ENCODE measurements around the gene TSLP. TPM values are rescaled to one million over a fixed set of nuclear protein-coding genes. Genes with fewer than 3 reads are reported as not detected.

Gene TSLP
- polyA plus RNA-seq, 1 experiment = 0.05 TPM

DNA sequence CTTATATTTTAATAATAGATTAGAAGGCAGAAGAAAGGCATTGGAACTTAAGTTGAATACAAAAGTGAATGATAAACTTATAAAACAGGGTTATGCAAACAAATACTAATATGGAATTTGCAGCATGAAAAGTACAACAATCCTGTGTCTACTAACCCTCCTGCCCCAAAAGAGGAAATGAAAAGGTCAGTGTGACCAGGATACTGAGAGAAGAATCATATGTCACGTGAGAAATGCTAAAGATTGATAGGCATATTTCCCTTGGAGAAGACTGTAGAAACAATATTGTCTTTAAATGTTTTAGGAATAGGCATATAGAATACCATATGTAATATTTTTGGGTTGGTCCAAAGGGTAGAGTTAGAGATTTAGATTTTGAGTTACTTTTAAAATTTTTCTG lies 24.5 kb downstream of the TSLP start:
- no peak for DNase-seq (ENCODE audit: low read depth)
- Histone ChIP-seq H3K36me3 (ENCODE audit: control insufficient read depth, insufficient read depth, low read length) (peaks cover 4% of the 10 kb centered on the region), H3K4me3 (ENCODE audit: low read depth, low read length) (no peak overlapping the region), H3K27me3 (ENCODE audit: control insufficient read depth, insufficient read depth, low read length) (no peaks in the 10 kb centered on the region)
- TF ChIP-seq, protein P1, sequence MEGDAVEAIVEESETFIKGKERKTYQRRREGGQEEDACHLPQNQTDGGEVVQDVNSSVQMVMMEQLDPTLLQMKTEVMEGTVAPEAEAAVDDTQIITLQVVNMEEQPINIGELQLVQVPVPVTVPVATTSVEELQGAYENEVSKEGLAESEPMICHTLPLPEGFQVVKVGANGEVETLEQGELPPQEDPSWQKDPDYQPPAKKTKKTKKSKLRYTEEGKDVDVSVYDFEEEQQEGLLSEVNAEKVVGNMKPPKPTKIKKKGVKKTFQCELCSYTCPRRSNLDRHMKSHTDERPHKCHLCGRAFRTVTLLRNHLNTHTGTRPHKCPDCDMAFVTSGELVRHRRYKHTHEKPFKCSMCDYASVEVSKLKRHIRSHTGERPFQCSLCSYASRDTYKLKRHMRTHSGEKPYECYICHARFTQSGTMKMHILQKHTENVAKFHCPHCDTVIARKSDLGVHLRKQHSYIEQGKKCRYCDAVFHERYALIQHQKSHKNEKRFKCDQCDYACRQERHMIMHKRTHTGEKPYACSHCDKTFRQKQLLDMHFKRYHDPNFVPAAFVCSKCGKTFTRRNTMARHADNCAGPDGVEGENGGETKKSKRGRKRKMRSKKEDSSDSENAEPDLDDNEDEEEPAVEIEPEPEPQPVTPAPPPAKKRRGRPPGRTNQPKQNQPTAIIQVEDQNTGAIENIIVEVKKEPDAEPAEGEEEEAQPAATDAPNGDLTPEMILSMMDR (IDR thresholded peaks at IDR 0.05; ENCODE audit: insufficient read depth, low read depth, low read length) = no peak
- ChIA-PET POLR2A (no interaction called here), CTCF (no interaction called here)

DNA sequence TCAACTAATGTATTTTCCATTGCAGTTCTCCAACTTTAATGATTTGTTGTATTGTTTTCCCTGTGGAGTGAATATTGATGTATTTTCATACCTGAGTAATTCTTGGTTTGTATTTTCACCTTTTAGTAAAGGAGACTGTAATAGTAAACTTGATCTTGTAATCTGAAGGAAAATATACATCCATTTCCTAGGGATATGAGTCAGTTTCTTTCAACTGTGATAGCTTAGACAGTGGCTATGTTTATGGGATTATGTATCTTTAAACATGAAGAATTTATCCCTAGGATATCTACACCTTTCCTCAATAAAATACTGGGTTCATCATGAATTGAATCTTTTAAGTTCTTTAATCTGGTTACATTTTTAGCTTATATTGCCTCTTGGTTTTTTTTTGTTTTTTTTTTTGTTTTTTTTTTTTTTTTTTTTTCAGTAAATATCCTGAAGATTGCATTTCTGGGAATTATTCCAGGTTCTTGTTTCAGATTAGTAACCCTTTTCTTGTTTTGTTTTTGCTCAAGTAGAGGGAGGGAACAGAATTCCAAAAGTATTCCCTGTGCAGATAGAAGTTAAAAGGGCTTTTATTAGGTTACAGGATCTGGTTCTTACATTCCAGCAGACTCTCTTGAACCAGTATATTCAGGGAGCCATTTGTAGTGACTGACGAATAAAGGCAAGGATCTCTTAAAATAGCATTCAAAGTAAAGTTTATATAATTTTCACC lies 27.7 kb downstream of the TSLP start:
- Histone ChIP-seq H3K27me3 (ENCODE audit: control insufficient read depth, insufficient read depth, low read length) (no peaks in the 10 kb centered on the region), H3K36me3 (ENCODE audit: control insufficient read depth, insufficient read depth, low read length) (peaks cover 5% of the 10 kb centered on the region), H3K4me3 (ENCODE audit: low read depth, low read length) (no peak overlapping the region)
- TF ChIP-seq, protein P1 (IDR thresholded peaks at IDR 0.05; ENCODE audit: insufficient read depth, low read depth, low read length) = no peak
- DNase-seq (ENCODE audit: low read depth) = no peak
- ChIA-PET CTCF (no interaction called here), POLR2A (no interaction called here)

DNA sequence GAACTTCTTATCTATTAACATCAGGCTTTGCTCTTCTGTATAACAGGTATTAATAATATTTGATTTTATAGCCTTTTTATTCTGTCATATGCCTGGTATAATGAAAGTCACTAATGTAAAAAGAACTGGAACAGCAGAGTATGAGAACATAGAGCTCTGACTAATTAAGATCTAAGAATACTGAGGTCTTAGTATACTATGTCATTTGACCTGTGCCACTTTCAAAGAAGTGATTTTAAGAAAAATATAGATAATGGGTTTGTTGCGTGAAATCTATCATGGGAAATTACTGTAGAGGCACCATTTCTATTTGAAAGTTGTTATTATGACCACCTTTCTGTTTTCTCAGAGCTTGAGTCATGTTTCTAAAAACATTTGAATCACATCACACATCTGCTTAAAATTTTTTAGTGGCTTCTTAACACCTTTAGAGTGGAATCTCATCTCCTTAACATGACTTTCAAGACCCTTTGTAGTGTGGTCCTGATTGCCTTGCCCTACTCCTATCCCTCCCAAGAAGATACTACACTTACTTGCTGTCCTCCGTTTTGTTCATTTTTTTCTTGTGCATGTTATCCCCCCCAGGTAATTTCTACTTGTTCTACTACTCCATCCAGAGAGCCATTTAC lies 34.9 kb downstream of the TSLP start:
- H3K36me3 ChIP-seq (ENCODE audit: control insufficient read depth, insufficient read depth, low read length) = peaks cover 3% of the 10 kb centered on the region; the same call in 1 of the 2 replicates

DNA sequence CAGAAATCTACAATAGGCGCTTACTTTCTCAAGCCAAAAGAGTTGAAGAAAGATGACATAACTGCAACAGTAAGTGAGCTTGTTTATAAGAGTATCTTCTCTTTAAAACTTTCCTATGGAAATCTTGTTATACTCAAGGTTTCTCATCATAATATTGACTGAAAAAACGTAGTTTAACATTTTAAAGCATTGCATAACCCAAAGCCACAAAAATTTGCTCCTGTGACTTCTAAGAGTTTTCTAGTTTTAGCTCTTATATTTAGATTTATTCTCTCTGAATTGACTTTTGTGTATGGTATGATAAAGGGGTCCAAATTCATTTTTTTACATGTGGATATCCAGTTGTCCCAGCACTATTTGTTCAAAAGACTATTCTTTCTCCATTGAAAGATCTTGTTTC lies 35.9 kb downstream of the TSLP start:
- Histone ChIP-seq H3K36me3 (ENCODE audit: control insufficient read depth, insufficient read depth, low read length) (peaks cover 3% of the 10 kb centered on the region; the same call in 1 of the 2 replicates), H3K27me3 (ENCODE audit: control insufficient read depth, insufficient read depth, low read length) (no peaks in the 10 kb centered on the region), H3K4me3 (ENCODE audit: low read depth, low read length) (no peak overlapping the region)
- POLR2A ChIA-PET = no interaction called here
- no peak for DNase-seq (ENCODE audit: low read depth)
- TF ChIP-seq, protein P1 (IDR thresholded peaks at IDR 0.05; ENCODE audit: insufficient read depth, low read depth, low read length) = no peak
- CTCF ChIA-PET = interaction anchor here (0.7 to 1.0 kb wide), 2 partner anchors 350 to 1054 kb away, joined by 3 read pairs; no protein-coding TSS in a partner anchor

More for the DNA sequence above, 34.9 kb downstream of the TSLP start:
- TF ChIP-seq, protein P1 (IDR thresholded peaks at IDR 0.05; ENCODE audit: insufficient read depth, low read depth, low read length) = no peak
- ChIA-PET POLR2A (no interaction called here), CTCF (interaction anchor here (0.7 kb wide), 1 partner anchor 349 kb away, joined by 3 read pairs; no protein-coding TSS in a partner anchor)
- Histone ChIP-seq H3K27me3 (ENCODE audit: control insufficient read depth, insufficient read depth, low read length) (no peaks in the 10 kb centered on the region), H3K4me3 (ENCODE audit: low read depth, low read length) (no peak overlapping the region)
- no peak for DNase-seq (ENCODE audit: low read depth)

DNA sequence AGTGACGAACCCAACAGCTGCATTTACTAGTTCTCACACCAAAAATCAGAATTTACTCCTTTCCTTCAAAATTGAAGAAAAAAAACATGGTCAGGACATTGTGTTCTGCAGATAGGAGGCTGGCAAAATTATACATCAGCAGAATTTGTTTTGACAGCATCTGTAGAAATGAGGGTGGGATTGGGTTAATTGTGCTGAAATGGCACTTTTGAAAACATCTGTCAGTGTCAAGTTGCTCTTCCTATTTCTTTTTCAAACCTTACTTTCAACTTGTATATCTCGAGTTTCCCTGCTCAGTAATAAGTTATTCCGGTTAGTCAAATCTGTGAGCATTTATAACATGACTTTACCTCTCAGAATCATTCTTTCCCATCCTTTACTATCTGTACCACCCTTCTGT lies 40.4 kb downstream of the TSLP start:
- DNase-seq (ENCODE audit: low read depth) = no peak
- TF ChIP-seq, protein P1 (IDR thresholded peaks at IDR 0.05; ENCODE audit: insufficient read depth, low read depth, low read length) = no peak
- ChIA-PET CTCF (no interaction called here), POLR2A (no interaction called here)
- Histone ChIP-seq H3K4me3 (ENCODE audit: low read depth, low read length) (no peak overlapping the region), H3K36me3 (ENCODE audit: control insufficient read depth, insufficient read depth, low read length) (no peaks in the 10 kb centered on the region; the same call in 1 of the 2 replicates), H3K27me3 (ENCODE audit: control insufficient read depth, insufficient read depth, low read length) (no peaks in the 10 kb centered on the region)
